SKM-1 treated with dmso at 0.1 percent for 144 hours (cell line): ENCODE measurements around the gene RHBG.

Experiments used
- DNase-seq: peaks from one replicate; lab custom pipeline; 2025; ENCODE audit not compliant: unreplicated experiment; lab: John Stamatoyannopoulos, UW

Gene RHBG

DNA sequence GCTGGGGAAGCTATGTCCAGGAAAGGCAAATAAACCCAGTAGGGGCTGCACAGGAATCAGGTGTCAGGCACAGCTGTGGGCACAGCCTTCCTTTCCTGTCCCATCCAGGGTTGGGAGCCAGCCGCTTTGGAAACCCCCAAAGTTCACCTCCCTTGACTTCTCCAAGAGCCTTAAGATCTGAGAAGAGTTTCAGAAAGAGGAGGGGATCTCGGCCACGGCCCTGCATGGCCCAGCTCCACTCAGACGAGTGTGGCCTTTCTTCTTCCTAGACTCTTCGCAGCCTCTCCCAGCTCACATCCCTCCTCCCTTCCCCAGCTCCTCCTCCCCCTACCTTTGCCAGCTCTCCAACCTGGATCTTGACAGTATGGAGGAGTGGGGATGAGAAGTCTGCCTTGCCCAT is 36.7 kb downstream of the RHBG start:
- no peak for DNase-seq

DNA sequence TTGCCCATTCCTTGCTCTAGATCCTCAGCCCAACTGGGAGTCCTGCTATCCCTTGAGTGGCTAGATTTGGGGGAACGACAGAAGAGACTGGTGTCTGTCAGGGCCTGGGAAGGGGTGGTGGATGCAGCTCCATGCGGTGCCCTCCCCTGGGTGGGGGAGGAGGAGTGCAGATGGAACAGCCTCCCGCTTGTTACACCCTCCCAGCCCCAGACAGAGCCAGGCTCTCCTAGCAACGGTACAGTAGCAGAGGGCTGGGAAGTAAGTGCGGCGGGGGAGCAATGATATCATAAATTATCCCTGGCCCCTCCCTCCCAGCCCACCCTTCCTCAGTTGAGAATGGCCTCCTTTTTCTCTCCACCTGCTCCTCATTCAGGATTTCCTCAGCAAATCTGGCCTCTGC is 37.2 kb downstream of the RHBG start:
- DNase-seq: no peak

DNA sequence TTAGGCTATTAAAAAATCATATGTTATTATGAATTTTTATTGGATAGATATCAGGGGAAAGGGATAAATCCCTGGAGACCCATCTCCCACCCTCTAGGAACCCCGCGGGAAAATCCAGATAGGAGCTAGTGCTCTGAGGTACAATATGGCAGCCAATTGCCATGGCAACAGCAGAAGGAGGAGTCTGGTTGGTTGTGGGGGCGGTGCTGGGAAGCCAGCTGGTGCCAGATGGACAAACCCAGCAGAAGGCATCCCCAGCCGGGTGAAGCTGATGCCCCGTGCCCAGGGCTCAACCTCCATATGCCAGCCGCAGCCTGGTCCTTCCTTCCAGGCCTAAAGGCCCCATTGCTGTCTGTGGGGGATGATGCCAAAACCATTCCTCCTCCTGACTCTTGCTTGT is 38.3 kb downstream of the RHBG start:
- DNase-seq: no peak

DNA sequence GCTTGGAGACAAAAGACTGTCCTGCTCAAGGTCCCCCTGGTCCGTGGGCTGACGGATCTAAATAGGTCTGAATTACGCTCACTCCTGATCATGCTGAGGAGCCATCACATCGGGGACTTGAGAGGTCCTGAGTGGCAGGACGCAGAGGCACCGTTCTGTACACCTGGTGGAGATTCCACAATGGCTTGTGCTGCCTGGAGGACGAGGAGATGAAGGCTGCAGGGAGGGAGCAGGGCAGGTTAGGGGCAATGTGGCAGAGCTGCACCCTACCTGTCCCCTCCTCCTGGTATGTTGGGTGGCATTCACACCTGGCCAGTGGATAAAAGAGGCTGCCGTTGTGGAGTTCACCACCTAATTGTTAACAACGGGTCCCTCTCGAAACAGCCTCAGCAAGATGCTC is 38.7 kb downstream of the RHBG start:
- DNase-seq: no peak

DNA sequence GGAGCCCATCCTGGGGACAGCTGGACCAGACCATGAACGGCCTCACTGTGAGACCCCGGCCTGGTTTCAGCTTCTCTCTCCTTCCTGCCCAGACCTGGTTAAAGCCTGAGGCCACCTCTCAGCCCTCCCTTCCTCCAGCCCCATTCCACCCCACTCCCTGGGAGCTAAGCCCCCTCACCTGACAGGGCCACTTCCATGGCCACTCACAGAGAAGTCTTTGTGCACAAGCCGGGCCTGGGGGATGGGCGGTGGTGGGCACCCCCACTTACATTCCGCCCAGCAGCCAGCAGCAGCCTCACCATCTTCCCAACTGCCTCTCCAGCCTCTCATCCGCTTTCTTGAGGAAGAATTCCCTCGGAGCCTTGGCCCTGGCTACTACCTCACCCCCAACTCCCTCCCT is 40.4 kb downstream of the RHBG start:
- no peak for DNase-seq

DNA sequence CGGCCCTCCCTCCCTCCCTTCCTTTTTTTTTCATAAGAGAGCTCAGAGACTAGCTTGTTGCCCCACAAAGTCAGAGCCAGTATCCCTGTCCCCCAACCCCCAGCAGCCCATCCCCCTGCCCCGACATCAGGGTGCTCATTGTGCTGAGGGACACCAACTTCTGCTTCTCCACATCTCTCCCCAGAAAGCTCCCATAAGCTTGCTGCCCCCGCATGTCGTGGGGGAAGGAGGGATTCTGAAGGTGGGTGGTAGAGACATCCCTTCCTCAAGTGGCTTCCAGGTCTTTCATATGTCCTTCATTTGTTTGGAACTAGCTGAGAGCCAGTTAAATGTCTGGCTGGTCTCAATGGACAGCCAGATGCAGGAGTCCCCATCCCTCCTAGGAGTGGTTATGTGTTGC is 41.2 kb downstream of the RHBG start:
- DNase-seq: no peak

DNA sequence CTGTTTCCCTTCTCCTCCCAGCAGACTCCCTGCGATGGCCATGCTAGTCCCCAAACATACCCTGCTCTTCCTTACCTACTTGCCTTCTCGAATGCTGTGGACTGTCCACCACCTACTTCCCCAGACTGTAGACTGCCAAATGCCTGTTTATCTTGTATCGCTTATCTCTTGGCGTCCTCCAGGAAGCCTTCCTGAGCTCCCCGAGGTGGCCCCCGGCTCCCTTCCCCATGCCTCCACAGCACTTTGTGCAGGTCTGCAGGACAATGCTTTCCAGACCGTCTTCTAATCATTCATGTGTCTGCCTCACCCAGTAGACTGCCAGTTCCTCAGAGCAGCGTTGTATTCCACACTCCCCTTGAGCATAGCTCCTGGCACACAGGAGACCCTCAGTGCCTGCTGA is 41.7 kb downstream of the RHBG start:
- DNase-seq: no peak

DNA sequence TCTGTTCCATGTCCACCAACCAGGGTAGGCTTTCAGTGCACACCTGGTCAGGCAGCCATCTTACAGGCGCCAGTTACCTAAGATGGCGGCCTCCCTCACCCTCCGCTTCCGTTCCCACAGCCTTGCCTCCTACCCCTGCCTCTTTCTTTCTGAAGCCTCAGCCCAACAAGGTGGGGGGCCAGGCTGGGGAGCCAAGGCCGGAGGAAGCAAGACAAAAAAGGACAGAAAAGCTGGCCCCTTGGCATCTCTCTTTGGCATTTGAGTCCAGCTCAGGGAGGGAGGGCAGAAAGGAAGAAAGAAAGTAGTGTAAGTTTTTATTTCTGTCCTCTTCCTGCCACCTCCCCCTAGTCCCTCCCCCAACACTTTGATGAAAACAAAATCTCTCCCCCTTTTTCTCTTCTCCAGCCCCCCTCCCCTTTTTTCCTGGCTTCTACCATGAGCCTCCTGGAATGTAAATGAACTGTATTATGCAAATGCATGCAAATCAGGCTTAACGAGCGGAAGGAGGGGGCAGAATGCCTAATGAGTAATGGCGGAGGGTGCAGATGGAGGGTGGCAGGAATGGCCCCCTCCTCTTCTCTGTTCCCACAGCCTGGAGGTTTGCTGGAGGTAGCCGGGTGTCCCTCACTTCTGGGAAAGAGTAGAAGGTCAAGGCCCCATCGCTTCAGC is 43.8 kb downstream of the RHBG start:
- no peak for DNase-seq

DNA sequence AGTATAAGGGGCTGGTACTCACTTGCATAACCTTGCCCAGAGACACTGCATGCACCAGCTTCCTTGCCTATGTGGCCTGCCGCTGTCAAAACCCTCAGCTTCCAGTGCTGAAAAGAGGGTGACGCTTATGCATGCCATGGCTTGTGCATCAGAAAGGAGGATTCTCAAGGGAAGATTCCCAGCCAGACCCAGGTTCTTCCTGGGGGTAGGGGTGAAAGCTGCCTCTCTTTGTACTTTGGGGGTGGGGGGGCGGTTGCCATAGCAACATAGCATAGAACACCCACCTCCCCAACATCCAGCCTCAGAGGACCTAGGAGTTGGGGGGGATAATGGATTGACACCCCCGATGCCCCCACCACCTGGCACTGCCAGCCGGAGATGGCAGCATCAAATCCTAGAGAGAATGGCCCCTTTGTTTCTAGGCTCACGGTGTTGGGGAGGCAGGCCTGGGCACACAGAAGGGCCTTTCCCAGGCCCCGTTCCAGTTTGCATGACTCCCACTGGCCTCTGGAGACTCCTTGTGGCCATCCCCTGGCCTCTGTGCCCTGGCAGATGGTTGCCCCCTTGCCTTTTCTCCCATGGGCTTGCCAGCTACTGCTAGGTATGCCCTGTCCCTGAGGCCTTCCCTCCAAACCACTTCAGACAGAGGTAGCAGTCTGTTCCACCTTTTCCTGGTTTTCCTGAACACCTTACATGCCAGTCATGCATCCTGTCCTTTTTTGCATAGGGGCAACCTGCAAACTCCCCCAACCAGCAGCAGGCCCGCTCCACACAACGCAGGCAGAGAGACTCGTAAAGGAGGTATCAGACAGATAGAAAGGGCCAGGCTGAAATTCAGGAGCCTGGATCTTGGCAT is 44.6 kb downstream of the RHBG start:
- DNase-seq: no peak

DNA sequence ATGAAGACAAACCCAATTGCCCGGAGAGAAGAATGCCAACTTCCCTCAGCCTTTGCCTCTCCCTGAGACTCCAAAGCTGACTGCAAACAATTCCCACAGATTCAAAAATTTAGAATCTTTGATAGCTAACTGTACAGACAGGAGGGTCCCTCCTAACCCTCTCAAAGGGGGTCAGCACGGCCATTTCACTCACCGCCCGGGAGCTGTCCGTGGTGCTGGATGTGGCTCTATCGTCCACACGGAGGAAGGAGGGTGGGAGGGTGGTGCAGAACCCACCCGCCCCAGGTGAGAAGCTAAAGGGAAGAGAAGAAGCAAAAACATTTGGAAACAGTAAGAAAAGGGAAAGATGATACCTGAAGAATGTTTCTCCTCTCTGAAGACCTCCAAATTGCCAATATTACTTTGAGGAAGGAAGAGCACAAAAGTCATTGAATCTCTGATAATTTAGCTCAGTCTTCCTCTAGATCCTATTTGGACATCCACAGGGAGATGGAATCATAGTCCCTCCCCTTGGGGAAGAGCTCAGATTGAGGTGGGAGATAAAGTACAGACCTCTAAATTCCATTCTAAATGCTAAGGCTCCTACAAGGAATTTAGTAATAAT is 45.6 kb downstream of the RHBG start:
- no peak for DNase-seq

DNA sequence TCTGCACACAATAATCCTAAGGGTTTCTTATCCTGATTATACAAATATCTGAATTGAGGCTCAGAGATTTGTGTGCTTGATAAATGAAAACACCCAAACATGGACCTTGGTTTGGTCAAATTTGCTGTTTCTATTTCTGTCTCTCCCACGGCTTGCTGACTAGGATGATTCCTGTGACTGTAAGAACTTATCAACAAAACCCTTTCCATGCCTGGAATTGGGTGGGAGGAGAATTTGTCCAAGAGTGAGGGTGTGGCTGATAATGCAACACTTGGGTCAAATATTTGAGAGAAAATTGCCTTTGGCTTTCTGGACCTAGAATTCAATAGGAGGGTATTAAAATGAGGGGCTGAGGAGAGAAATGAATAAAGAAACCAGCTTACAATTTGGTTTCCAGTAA is 48.0 kb downstream of the RHBG start:
- DNase-seq: no peak

DNA sequence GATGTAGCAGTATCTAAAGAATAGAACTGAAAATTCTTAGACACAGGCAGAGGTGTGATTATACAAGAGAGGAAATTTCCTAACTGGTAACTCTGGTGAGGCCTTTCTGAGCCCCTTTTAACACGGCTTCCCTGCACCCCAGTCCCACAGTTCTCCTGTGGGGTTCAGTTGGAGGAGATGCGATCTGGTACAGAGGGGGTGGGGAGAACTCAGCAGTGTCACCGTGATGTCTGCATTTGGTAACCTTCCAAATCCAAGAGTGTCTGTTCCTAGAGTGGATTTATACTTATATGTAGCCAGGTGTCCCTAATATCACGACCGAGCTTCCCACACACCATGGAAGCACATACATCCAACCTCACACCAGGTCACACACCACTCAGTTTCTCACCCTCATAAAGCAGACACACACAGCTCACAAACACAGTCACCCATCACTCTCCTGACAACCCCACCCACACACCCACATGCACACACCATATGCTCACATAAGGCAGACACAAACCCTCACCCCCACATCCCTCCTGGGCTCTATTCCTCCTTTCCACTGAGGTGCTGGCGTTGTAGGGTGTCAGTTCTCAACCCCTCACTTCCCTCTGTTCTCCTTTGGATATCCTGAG is 48.5 kb downstream of the RHBG start:
- DNase-seq: no peak

DNA sequence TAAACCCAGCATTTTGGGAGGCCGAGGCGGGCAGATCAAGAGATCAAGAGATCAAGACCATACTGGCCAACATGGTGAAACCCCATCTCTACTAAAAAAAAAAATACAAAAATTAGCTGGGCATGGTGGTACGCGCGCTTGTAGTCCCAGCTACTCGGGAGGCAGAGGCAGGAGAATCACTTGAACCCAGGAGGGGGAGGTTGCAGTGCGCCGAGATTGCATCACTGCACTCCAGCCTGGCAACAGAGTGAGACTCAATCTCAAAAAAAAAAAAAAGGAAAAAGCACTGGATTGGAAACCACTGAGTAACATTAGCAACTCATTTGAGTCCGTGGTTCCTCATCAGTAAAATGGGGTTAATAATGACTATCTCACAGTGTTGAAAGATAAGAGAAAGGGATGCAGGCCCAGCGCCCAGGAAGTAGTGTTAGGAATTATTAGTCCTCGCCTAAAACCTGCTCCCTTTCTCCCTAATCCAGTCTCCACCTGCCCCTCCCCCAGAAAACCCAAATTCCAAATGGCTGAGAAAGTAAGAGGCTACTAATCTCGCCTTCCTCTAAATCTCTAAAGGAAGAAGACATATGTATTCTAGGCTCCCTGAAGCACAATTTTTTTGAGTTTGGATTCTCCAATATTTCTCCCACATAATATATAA is 49.5 kb downstream of the RHBG start:
- DNase-seq: no peak

DNA sequence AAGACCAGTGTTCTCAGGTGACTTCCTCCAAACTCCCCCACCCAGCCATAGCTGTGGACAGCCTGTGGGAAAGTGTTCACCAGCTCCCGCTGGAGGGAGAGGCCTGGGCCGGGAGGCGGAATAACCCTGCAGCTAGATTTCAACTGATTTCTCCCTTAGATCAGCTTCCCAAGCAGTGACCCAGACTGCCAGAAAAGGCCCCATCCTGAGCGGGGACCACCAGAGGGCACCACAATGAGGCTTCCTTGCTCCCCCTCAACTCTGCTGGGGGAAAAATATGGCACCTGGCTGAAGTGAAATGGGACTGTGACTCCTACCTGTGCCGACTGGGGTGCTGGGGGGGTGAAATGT is 50.8 kb downstream of the RHBG start:
- DNase-seq: no peak

DNA sequence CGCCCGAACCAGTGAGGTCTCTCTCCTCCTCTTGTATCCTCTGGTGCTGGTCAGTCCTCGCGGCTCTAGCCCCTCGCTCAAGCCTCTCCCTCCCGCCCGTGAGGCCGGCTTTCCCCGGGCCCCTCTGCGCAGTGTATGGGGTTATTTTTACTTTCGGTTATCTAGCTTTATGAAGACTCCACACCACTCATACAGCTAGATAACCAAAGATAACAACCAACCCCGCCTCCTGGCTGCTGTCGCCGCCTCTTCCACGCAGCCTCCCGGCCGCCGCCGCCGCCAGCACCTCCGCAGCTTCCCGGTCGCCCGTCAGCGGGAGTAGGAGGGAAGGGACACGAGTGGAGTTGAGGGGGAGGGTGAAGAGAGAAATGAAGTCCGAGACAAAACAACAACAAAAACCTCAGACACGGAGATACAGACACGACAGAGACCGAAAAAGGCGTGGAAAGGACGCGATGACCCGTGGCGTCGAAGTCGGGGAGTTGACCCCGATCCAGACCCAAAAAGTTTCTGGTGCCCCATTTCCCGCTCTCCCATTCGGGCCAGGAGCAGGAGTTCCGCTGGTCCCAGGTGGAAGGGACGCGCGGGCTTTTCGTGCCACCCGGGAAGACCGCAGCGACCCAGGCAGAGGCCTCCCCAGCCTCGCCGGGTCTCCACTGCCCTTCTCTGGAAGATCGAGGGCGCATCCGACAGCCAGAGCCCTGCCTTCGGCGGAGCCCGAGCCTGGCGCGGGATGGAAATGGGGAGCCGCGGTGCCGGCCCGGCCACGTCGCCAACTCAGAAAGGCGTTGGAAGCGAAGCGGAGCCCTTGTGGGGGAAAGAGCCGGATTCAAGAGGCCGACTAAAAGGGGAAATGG is 51.4 kb downstream of the RHBG start:
- no peak for DNase-seq

DNA sequence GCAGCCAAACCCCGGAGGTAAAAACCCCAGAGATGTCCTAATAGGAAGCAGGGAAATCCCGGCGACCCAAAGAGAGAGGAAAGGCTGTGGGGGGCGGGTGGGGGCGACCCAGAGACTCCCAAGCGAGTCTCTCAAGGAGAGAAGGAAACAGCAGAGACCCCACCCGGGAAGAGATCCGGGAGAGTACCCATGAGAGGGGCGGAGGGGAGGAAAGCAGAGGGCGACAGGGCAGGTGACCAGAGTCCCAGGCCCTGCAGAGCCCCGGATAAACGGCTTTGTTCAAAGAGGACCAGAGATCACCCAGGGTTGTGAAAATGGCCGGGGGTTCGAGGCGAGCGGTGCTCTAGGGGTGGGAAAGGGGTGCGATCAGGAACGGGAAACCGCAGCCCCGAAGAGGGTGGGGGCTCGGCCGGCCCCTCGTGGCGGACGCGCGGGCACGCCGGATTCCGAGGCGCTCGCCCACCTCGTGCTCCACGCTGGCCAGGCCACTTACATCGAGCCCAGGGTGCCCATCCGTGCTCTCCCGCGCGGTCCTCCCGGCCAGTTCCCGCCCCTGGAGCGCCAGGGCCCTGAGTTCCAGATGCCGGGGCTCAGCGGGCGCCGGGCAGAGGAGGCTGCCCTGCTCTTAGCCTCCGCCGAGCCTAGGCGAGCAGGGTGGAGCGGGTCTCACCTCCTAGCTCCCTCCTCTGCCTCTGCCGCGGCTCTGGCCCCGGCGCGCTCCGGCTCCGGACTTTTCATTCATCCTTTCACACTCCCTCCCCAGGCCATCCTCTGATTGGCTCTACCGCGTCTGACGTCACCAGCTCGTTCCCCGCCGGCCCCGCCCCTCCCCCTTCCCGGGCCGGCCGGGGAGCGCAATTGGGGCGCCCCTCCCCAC is 52.3 kb downstream of the RHBG start:
- DNase-seq: no peak

DNA sequence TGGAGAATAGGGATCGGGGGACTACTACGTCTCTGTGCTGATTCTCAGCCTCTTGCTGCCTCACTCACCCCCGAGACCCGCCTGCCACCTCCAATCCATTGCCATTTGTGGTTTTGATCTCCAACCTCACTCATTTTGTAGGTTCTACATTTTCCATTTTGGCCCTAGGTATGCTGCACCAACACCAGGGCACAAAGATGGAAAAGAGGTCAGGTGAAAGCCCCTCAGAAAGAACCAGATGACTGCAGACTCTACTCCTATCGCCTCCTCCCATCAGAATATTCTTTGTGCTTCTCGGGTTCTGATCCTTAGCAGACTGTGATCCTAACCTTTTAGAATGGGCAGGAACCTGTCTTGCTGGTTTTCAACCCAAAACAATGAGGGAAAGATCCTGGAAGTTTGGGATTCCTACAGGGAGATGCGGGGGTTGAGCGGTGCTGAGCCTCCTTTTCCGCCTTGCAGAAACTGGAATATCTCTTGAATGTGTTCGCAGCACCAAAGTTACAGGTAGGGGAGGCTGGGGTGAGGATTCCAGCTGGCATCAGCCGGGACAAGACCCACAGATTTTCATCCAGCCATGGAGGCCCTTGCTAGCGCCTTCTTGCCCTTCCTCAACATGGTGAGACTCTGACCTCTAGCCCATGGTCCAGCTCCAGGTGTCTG is 53.1 kb downstream of the RHBG start:
- DNase-seq: no peak

DNA sequence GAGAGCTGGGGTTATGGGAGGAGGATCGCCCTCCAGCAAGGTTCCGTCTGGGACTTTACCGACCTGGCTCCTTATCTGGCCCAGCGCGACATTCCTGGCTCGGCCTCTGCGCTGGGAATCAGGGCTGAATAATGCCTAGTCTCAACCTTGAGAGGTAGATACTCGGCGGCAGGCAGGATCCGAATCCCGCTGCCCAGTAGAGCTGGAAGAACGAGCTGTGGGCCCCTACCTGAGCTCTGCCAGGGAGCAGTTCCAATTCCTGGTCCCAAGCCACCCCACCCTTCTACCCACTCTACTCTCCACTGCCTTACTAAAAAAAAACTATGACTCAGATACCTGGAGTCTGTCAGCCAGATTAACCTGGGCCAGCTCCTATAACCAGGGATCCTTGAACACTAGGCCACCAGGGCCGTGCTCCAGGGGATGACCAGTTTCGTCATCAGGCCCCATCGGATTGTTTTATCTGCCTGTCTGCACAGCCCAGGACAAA is 53.6 kb downstream of the RHBG start:
- DNase-seq: no peak
